Measurements from ENCODE around the gene UBE2C. TPM values are rescaled to one million over a fixed set of nuclear protein-coding genes. Genes with fewer than 3 reads are reported as not detected.
A peak's percentile ranks its signal among the peaks of the same experiment; 100 is the strongest.

Gene UBE2C
- total and polyA plus RNA-seq, 2 donors (not counting 1 experiment from before 2014, with no cell fraction given) = 12.9 to 23.7 TPM

- no peaks in the 10 kb centered on the region for H3K9me3 ChIP-seq (ENCODE audit: control insufficient read depth, insufficient read depth, low read depth, low read length)
- H3K27ac ChIP-seq (ENCODE audit: insufficient read depth, low read length) = peak overlapping the region; percentile 0
- H3K36me3 ChIP-seq (ENCODE audit: control insufficient read depth, insufficient read depth, low read length) = peaks cover 6% of the 10 kb centered on the region
- H3K4me1 ChIP-seq (ENCODE audit: control insufficient read depth, extremely low read depth, insufficient read depth, low read length) = peaks cover 10% of the 10 kb centered on the region
- H2AFZ ChIP-seq (ENCODE audit: low read length) = no peak overlapping the region
- DNase-seq (ENCODE audit: low read depth in 2 of 2) = no peak
- no peak overlapping the region for H3K9ac ChIP-seq (ENCODE audit: insufficient read depth, low read length)
- H3K27me3 ChIP-seq (ENCODE audit: control insufficient read depth, insufficient read depth, low read length) = no peaks in the 10 kb centered on the region
- no peak for TF ChIP-seq CTCF (conservative IDR thresholded peaks at IDR 0.05 in 1 of 2, IDR thresholded peaks at IDR 0.05 in 1 of 2; ENCODE audit: low read depth in 1 of 2, low read length in 2 of 2)
- no peak for TF ChIP-seq EZH2 (IDR thresholded peaks at IDR 0.05; ENCODE audit: low read length, missing control alignments)
- no peak overlapping the region for H3K4me2 ChIP-seq (ENCODE audit: extremely low read depth, insufficient read depth, low read length)
- H3K79me2 ChIP-seq (ENCODE audit: control insufficient read depth, insufficient read depth, low read length) = peaks cover 23% of the 10 kb centered on the region
- H3K4me3 ChIP-seq (replicated peaks in 1 of 4; ENCODE audit: control extremely low read depth in 1 of 4, insufficient read depth in 1 of 4, low read depth in 3 of 4, low read length in 4 of 4) = no peak overlapping the region
- no peaks in the 10 kb centered on the region for H4K20me1 ChIP-seq (ENCODE audit: control insufficient read depth, extremely low read depth, insufficient read depth, low read length)
These were observed 4.5 kb downstream of the UBE2C start for GRCh38 chr20:45816951-45817350.

GRCh38 chr20:45817376-45818194, 5.1 kb downstream of the UBE2C start:
- H4K20me1 ChIP-seq (ENCODE audit: control insufficient read depth, extremely low read depth, insufficient read depth, low read length) = no peaks in the 10 kb centered on the region
- no peak overlapping the region for H3K4me3 ChIP-seq (replicated peaks in 1 of 4; ENCODE audit: control extremely low read depth in 1 of 4, insufficient read depth in 1 of 4, low read depth in 3 of 4, low read length in 4 of 4)
- peak; percentile 85 to 94 for DNase-seq (ENCODE audit: low read depth in 2 of 2)
- peaks cover 22% of the 10 kb centered on the region for H3K79me2 ChIP-seq (ENCODE audit: control insufficient read depth, insufficient read depth, low read length)
- TF ChIP-seq EZH2 (IDR thresholded peaks at IDR 0.05; ENCODE audit: low read length, missing control alignments) (no peak), CTCF (conservative IDR thresholded peaks at IDR 0.05 in 1 of 2, IDR thresholded peaks at IDR 0.05 in 1 of 2; ENCODE audit: low read depth in 1 of 2, low read length in 2 of 2) (no peak)
- peaks cover 6% of the 10 kb centered on the region for H3K36me3 ChIP-seq (ENCODE audit: control insufficient read depth, insufficient read depth, low read length)
- H2AFZ ChIP-seq (ENCODE audit: low read length) = no peak overlapping the region
- H3K9ac ChIP-seq (ENCODE audit: insufficient read depth, low read length) = no peak overlapping the region
- no peaks in the 10 kb centered on the region for H3K27me3 ChIP-seq (ENCODE audit: control insufficient read depth, insufficient read depth, low read length)
- no peaks in the 10 kb centered on the region for H3K9me3 ChIP-seq (ENCODE audit: control insufficient read depth, insufficient read depth, low read depth, low read length)
- H3K4me1 ChIP-seq (ENCODE audit: control insufficient read depth, extremely low read depth, insufficient read depth, low read length) = peaks cover 10% of the 10 kb centered on the region
- H3K4me2 ChIP-seq (ENCODE audit: extremely low read depth, insufficient read depth, low read length) = no peak overlapping the region
- H3K27ac ChIP-seq (ENCODE audit: insufficient read depth, low read length) = peak overlapping the region; percentile 46

- no peaks in the 10 kb centered on the region for H3K9me3 ChIP-seq (ENCODE audit: control insufficient read depth, insufficient read depth, low read depth, low read length)
- no peaks in the 10 kb centered on the region for H4K20me1 ChIP-seq (ENCODE audit: control insufficient read depth, extremely low read depth, insufficient read depth, low read length)
- H3K9ac ChIP-seq (ENCODE audit: insufficient read depth, low read length) = no peak overlapping the region
- H2AFZ ChIP-seq (ENCODE audit: low read length) = no peak overlapping the region
- H3K36me3 ChIP-seq (ENCODE audit: control insufficient read depth, insufficient read depth, low read length) = peaks cover 6% of the 10 kb centered on the region
- no peak for TF ChIP-seq EZH2 (IDR thresholded peaks at IDR 0.05; ENCODE audit: low read length, missing control alignments)
- no peak for TF ChIP-seq CTCF (conservative IDR thresholded peaks at IDR 0.05 in 1 of 2, IDR thresholded peaks at IDR 0.05 in 1 of 2; ENCODE audit: low read depth in 1 of 2, low read length in 2 of 2)
- no peak overlapping the region for H3K4me3 ChIP-seq (replicated peaks in 1 of 4; ENCODE audit: control extremely low read depth in 1 of 4, insufficient read depth in 1 of 4, low read depth in 3 of 4, low read length in 4 of 4)
- H3K4me2 ChIP-seq (ENCODE audit: extremely low read depth, insufficient read depth, low read length) = no peak overlapping the region
- H3K4me1 ChIP-seq (ENCODE audit: control insufficient read depth, extremely low read depth, insufficient read depth, low read length) = peaks cover 11% of the 10 kb centered on the region
- peak overlapping the region; percentile 46 for H3K27ac ChIP-seq (ENCODE audit: insufficient read depth, low read length)
- H3K27me3 ChIP-seq (ENCODE audit: control insufficient read depth, insufficient read depth, low read length) = peaks cover 4% of the 10 kb centered on the region
- H3K79me2 ChIP-seq (ENCODE audit: control insufficient read depth, insufficient read depth, low read length) = peaks cover 16% of the 10 kb centered on the region
- DNase-seq (ENCODE audit: low read depth in 2 of 2) = no peak
These were observed 5.8 kb downstream of the UBE2C start for GRCh38 chr20:45818239-45818638.

Data from fibroblast of lung (primary cell).